PC-3 (cell line): ENCODE data around the gene TNFAIP3. TPM values are rescaled to one million over a fixed set of nuclear protein-coding genes. Genes with fewer than 3 reads are reported as not detected.
"Not testable (repeated sequence)": the region's sequence is repeated elsewhere in the genome, so short reads cannot be mapped to it uniquely, and the experiment has no call there.

Experiments
- ATAC-seq: fragments of 200-7000 bp; cut with Tn5 transposase; 2 replicates; pipeline ENCODE4 v1.9.1; 2020; ENCODE audit warnings: mild to moderate bottlenecking, moderate library complexity
- BruUV-seq: library from RNA; stranded (reverse); fragments of 400-500 nt; replicated peaks from 2 replicates; lab custom pipeline; 2021; lab: Mats Ljungman, UMichigan
- CTCF ChIA-PET: fragments of 300-600 bp; sonication (Branson Sonifier 250); formaldehyde crosslinking; loops from one replicate; lab custom pipeline; 2022; ENCODE audit warnings: antibody characterized with exemption; lab: Charles Lee
- POLR2A ChIA-PET: fragments of 300-600 bp; sonication (Branson Sonifier 250); formaldehyde crosslinking; loops from one replicate; lab custom pipeline; 2022; ENCODE audit warnings: antibody characterized with exemption; ENCODE audit not compliant: unreplicated experiment; lab: Charles Lee
- DNase-seq: peaks from one replicate; pipeline ENCODE4 v3.0.0-alpha.2; 2015
- H2AFZ ChIP-seq: fragments of 300-600 bp; sonication (generic); 2 replicates; pipeline ENCODE4 v1.6.0; 2016; ENCODE audit warnings: antibody characterized with exemption, low read length
- H3F3A ChIP-seq: fragments of 300-600 bp; sonication (generic); one replicate; pipeline ENCODE4 v1.6.0; 2017; ENCODE audit warnings: antibody characterized with exemption, low read length, control low read depth, mild to moderate bottlenecking; ENCODE audit not compliant: unreplicated experiment
- H3K27ac ChIP-seq: fragments of 300-600 bp; sonication (generic); 2 replicates; pipeline ENCODE4 v1.5.1; 2016; ENCODE audit warnings: mild to moderate bottlenecking, low read length
- H3K27me3 ChIP-seq: fragments of 300-600 bp; sonication (generic); 2 replicates; pipeline ENCODE4 v1.6.1; 2016; ENCODE audit warnings: low read length, mixed read lengths
- H3K36me3 ChIP-seq: fragments of 300-600 bp; sonication (generic); 2 replicates; pipeline ENCODE4 v1.6.1; 2016; ENCODE audit warnings: low read depth, mixed run types, low read length, mixed read lengths
- H3K4me1 ChIP-seq: fragments of 300-600 bp; sonication (generic); 2 replicates; pipeline ENCODE4 v1.5.1; 2016; ENCODE audit warnings: low read length; ENCODE audit not compliant: insufficient read depth
- H3K4me2 ChIP-seq: fragments of 300-600 bp; sonication (generic); 2 replicates; pipeline ENCODE4 v1.6.0; 2016; ENCODE audit warnings: low read length
- H3K4me3 ChIP-seq: fragments of 300-600 bp; sonication (generic); 2 replicates; pipeline ENCODE4 v1.5.1; 2016; ENCODE audit warnings: mild to moderate bottlenecking, low read length, mixed read lengths
- H3K79me2 ChIP-seq: fragments of 300-600 bp; sonication (generic); 2 replicates; pipeline ENCODE4 v1.6.1; 2017; ENCODE audit warnings: low read length, mixed read lengths
- H3K9ac ChIP-seq: fragments of 300-600 bp; sonication (generic); 2 replicates; pipeline ENCODE4 v1.6.0; 2016; ENCODE audit warnings: mild to moderate bottlenecking, low read length
- H3K9me2 ChIP-seq: fragments of 300-600 bp; sonication (generic); replicated peaks from 2 replicates; pipeline ENCODE4 v1.6.1; 2016; ENCODE audit warnings: mixed run types, low read length, mixed read lengths
- H3K9me3 ChIP-seq: fragments of 300-600 bp; sonication (generic); 2 replicates; pipeline ENCODE4 v1.6.1; 2016; ENCODE audit warnings: low read length, mixed read lengths
- H4K20me1 ChIP-seq: fragments of 300-600 bp; sonication (generic); 2 replicates; pipeline ENCODE4 v1.6.1; 2016; ENCODE audit warnings: low read length, mixed read lengths
- CTCF ChIP-seq: fragments of 300-600 bp; sonication (generic); conservative IDR thresholded peaks from 2 replicates; pipeline ENCODE4 v1.5.1; 2017; ENCODE audit warnings: antibody characterized with exemption, low read depth, mild to moderate bottlenecking, low read length
- EZH2 ChIP-seq: fragments of 300-600 bp; sonication (generic); IDR thresholded peaks from one replicate; pipeline ENCODE4 v1.6.1; 2017; ENCODE audit warnings: antibody characterized with exemption, mild to moderate bottlenecking, low read length; ENCODE audit not compliant: unreplicated experiment
- EZH2phosphoT487 ChIP-seq: fragments of 300-600 bp; sonication (generic); IDR thresholded peaks from 2 replicates; pipeline ENCODE4 v1.6.1; 2018; ENCODE audit warnings: mild to moderate bottlenecking, antibody characterized with exemption, low read length, borderline replicate concordance
- intact Hi-C: fragments of 100-400 bp; cut with micrococcal nuclease; formaldehyde crosslinking; loops from 2 replicates; pipeline ENCODE4 v1.9.0; 2023
- total RNA-seq: library from RNA; depleted of rRNA; stranded (reverse); fragments of >200 nt; gene quantifications from 2 replicates; pipeline ENCODE4 v1.2.3, GENCODE V29; 2014

The TNFAIP3 gene
- total RNA-seq, 1 experiment from 2014 or later = 21.9 TPM

DNA sequence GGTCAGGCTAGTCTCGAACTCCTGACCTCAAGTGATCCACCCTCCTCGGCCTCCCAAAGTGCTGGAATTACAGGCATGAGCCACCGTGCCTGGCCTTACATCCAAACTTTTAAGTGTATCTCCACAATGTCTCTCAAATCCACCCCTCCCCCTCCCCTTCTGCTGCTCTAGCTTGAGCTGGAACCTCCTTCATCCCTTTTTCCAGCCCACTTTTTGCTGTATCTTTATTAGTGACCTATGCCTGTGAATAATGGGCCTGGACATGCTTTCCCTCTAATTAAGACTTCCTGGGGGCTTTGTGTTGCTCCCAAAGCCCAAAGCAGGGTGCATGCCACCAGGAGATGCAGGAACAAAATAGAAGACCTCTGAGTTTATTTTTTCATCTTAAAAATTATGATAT lies 26.1 kb downstream of the TNFAIP3 start:
- BruUV-seq = no TSS peak
- Histone ChIP-seq H3K9ac (no peak overlapping the region), H3K36me3 (no peaks in the 10 kb centered on the region), H3K27ac (no peak overlapping the region), H2AFZ (no peak overlapping the region), H3K4me3 (no peak overlapping the region), H3F3A (no peaks in the 10 kb centered on the region), H3K79me2 (no peaks in the 10 kb centered on the region), H3K4me2 (peak overlapping the region; percentile 25), H3K9me2 (no peaks in the 10 kb centered on the region), H4K20me1 (no peaks in the 10 kb centered on the region), H3K27me3 (no peaks in the 10 kb centered on the region), H3K4me1 (peaks cover 17% of the 10 kb centered on the region), H3K9me3 (no peaks in the 10 kb centered on the region)
- ChIA-PET POLR2A (interaction anchor here (0.7 kb wide), 1 partner anchor 23 kb away, joined by 14 read pairs; no protein-coding TSS in a partner anchor), CTCF (interaction anchor here (0.5 kb wide), 2 partner anchors 95 to 759 kb away, joined by 4 to 13 read pairs; no protein-coding TSS in a partner anchor)
- no peak for TF ChIP-seq CTCF
- TF ChIP-seq EZH2 = no peak
- TF ChIP-seq EZH2phosphoT487 = no peak
- no peak for DNase-seq
- intact Hi-C loops = no loop called here
- no peak for ATAC-seq

GRCh38 chr6:137893726-137894125 lies 26.7 kb downstream of the TNFAIP3 start:
- no peak overlapping the region for H3K27ac ChIP-seq
- ChIA-PET POLR2A (interaction anchor here (0.7 kb wide), 1 partner anchor 24 kb away, joined by 14 read pairs; no protein-coding TSS in a partner anchor), CTCF (no interaction called here)

DNA sequence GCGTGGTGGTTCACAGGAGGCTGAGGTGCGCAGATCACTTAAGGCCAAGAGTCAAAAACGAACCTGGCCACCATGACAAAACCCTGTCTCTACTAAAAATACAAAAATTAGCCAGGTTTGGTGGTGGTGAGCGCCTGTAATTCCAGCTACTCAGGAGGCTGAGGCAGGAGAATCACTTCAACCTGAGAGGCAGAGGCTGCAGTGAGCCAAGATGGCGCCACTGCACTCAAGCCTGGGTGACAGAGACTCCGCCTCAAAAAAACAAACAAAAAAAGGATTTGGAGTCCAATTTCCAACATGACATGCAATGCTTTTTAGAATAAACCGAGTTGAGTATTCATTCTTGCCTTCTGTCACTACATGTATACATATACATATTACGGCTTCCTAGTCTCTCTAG lies 27.3 kb downstream of the TNFAIP3 start:
- H3K79me2 ChIP-seq, H3K9ac ChIP-seq, H4K20me1 ChIP-seq, H3K9me2 ChIP-seq, CTCF ChIA-PET, ATAC-seq, H3K27me3 ChIP-seq, H2AFZ ChIP-seq, H3F3A ChIP-seq, H3K4me3 ChIP-seq, H3K4me2 ChIP-seq, DNase-seq, POLR2A ChIA-PET, H3K27ac ChIP-seq, H3K36me3 ChIP-seq, BruUV-seq, intact Hi-C loops, H3K9me3 ChIP-seq: not testable (repeated sequence)
- peaks cover 17% of the 10 kb centered on the region for H3K4me1 ChIP-seq

More at GRCh38 chr6:137893726-137894125, 26.7 kb downstream of the TNFAIP3 start:
- no TSS peak for BruUV-seq
- Histone ChIP-seq H3K9me3 (no peaks in the 10 kb centered on the region), H2AFZ (no peak overlapping the region), H3K79me2 (no peaks in the 10 kb centered on the region), H3K27me3 (no peaks in the 10 kb centered on the region), H4K20me1 (no peaks in the 10 kb centered on the region), H3K4me3 (no peak overlapping the region), H3F3A (no peaks in the 10 kb centered on the region), H3K4me2 (peak overlapping the region; percentile 25), H3K9me2 (no peaks in the 10 kb centered on the region), H3K9ac (no peak overlapping the region), H3K36me3 (no peaks in the 10 kb centered on the region), H3K4me1 (peaks cover 17% of the 10 kb centered on the region)
- intact Hi-C loops = no loop called here
- TF ChIP-seq EZH2 (no peak), EZH2phosphoT487 (no peak), CTCF (no peak)
- DNase-seq (peak; percentile 48), ATAC-seq (no peak)
